Measurements from ENCODE around the gene LZIC. TPM values are rescaled to one million over a fixed set of nuclear protein-coding genes. Genes with fewer than 3 reads are reported as not detected.

The LZIC gene
- total and polyA plus RNA-seq, 2 of the 13 experiments (the other 11 are each of a cell fraction or from before 2014, with no cell fraction given): 25.2 to 71.8 TPM

DNA sequence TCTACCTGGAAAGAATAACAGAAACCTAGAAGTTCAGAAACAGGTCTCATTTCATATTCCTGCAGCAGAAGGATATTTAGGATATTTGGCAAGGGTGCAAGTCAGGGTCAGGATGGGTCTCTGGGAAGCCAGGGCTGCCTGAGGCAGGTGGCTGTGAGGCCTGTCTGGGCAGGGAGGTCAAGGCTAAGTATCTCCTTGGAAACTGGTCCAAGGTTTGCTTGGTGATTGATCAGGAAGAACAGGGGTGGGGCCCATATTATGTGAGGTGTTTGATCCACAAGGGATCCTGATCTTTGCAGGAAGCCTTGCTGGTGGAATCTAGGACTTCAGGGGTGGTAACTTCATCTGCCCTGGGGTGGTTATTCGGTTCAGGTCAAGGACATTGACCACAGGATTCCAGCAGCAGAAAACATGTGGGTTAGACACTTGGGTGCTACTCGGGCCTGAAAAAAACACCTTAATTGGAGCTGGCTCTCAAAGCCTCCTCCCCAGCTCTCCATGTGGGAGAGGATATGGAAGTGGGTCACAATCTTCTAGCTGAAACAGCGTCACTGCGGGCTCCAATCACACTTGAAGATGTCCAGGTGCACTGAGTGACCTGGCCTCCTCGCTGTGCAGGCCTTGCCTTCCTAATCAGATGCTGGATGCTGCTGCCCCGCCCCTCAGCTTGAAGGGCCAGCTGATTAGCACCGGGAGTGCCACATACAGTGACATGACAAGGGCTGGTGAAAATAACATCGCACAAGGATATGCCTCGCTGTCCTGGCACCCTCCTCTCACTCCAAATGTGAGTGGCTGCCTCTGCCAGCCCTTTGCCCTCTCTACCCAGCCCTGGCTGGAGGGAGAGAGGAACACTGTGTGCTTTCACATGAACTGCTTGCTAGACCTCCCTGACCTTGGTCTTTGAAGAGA, 41.8 kb downstream of the LZIC start (continued):
- TF ChIP-seq, protein P1, sequence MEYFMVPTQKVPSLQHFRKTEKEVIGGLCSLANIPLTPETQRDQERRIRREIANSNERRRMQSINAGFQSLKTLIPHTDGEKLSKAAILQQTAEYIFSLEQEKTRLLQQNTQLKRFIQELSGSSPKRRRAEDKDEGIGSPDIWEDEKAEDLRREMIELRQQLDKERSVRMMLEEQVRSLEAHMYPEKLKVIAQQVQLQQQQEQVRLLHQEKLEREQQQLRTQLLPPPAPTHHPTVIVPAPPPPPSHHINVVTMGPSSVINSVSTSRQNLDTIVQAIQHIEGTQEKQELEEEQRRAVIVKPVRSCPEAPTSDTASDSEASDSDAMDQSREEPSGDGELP (IDR thresholded peaks at IDR 0.05; ENCODE audit: borderline replicate concordance, low read depth): peak; percentile 87; the same call in 1 of the 2 replicates
- no peak for TF ChIP-seq TBX3 (IDR thresholded peaks at IDR 0.05; ENCODE audit: borderline replicate concordance)
- TF ChIP-seq KLF12 (CRISPR knock-in tag; IDR thresholded peaks at IDR 0.05; ENCODE audit: borderline replicate concordance): no peak
- TF ChIP-seq PAWR (CRISPR knock-in tag; IDR thresholded peaks at IDR 0.05; ENCODE audit: borderline replicate concordance): no peak
- TF ChIP-seq MEIS1 (CRISPR knock-in tag; IDR thresholded peaks at IDR 0.05; ENCODE audit: borderline replicate concordance): no peak
- no peak for TF ChIP-seq HOXA9 (CRISPR knock-in tag; IDR thresholded peaks at IDR 0.05; ENCODE audit: borderline replicate concordance)
- TF ChIP-seq ZNF678 (CRISPR knock-in tag; IDR thresholded peaks at IDR 0.05): no peak
- no peak for TF ChIP-seq GATAD2A (CRISPR knock-in tag; IDR thresholded peaks at IDR 0.05)
- no peak for TF ChIP-seq SNAPC2 (CRISPR knock-in tag; IDR thresholded peaks at IDR 0.05)
